ENCODE results near the gene GABRP.

Gene GABRP

DNA sequence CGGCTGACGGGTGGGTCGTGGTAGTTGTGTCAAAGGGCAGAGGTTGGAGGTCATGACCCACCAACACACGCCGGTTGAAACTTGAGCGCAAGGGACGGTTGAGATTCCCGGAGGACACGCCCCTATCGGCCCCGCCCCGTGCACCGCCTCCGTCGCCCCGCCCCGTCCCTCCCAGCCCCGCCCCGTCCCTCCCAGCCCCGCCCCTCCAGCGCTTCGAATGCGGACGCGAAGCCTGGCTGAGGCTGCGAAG lies 78.1 kb downstream of the GABRP start:
- peak in 2 of 56 donors; percentile 17 to 19 for DNase-seq

DNA sequence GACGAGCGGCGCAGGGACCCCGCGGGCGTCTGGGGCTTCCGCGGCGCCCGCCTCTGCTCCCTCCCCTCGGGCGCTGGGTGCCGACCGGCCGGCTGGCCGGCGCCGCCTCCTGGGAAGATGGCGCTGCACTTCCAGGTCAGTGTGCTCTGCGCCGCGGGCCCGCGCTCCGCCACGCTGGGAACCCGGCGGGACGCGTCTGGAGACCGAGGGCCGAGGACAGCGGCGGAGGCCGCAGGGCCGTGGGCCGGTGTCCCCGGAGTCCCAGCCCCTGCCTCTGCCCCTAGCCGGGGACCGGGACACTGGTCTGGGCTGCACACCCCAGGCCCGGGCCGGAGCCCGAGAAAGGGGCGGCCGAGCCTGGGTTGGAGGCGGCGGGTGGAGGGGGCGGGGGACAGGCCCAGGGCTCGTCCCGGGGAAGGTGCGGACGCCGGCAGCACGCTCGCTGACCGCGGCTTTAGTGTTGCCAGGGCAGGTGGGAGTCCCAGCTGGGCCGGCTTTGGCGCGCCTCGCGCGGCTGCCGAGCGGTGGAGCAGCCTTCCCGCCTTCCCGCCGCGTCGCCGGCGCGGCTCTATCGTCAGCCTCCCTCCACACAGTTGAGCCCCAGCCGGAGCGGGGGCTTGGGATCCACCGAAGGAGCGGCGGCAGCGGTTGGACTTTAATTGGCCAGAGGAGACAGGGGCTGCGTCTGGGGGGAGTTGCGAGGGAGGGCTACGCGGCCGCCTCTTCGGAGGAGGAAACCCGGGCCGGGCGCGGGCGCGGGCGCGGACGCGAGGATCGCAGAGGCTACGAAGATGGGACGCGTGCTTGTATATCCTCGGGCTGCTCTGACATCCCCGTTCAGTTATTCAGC lies 78.6 kb downstream of the GABRP start, which contains the start of gene RANBP17:
RANBP17 (plus strand) TSS at position 102 of the 850 bp plus-strand sequence.
- DNase-seq: peak in 10 of 56 donors; percentile 3 to 38 (median 15)

DNA sequence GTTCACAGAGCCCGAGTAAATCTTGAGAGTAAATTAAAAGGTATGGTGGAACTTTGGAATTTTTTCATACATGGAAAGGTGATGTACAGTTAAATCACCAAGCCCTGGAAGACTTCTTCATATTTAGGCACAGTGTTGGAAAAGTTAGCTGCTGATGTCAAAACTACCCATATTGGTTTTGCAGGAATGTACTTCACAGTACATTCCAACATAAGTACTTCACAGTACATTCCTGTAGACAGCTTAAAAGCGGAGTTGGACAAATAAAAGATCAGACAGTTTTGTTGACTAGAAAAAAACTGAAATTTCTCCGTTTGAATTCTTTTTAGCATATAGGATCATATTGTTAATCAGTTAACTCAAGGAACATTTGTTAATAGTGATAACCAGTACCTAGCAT lies 80.1 kb downstream of the GABRP start:
- DNase-seq: no peak
